A549 (cell line): Measurements from ENCODE around the gene CAMTA1.

Experiments used
- CEBPB ChIP-seq, 2 experiments: fragments of >200 bp in 1 of 2; sonication (Bioruptor Twin) in 1 of 2; formaldehyde crosslinking in 1 of 2; IDR thresholded peaks; 2 replicates each; pipeline ENCODE4 v1.6.1; 2012 to 2016
- EHMT2 ChIP-seq: fragments of 200-600 bp; sonication (generic); IDR thresholded peaks from 2 replicates; pipeline ENCODE4 v1.6.1; 2016; ENCODE audit warnings: antibody characterized with exemption, low read depth, mild to moderate bottlenecking, moderate library complexity
- EP300 ChIP-seq, 2 experiments: fragments of >200 bp; sonication (Bioruptor Twin); formaldehyde crosslinking; IDR thresholded peaks; 2 replicates in 1 of 2; 3 replicates in 1 of 2; pipeline ENCODE4 v1.6.1; 2016 to 2017
- HMGXB4 ChIP-seq: fragments of 250-450 bp; sonication (Bioruptor Pico); IDR thresholded peaks from 2 replicates; pipeline ENCODE4 v1.5.0; 2021; ENCODE audit warnings: mild to moderate bottlenecking, moderate library complexity, borderline replicate concordance
- HOXA7 ChIP-seq: fragments of 250-450 bp; sonication (Bioruptor Pico); IDR thresholded peaks from 2 replicates; pipeline ENCODE4 v1.5.0; 2020; ENCODE audit warnings: mild to moderate bottlenecking, moderate library complexity
- HOXB5 ChIP-seq: fragments of 250-450 bp; sonication (Bioruptor Pico); IDR thresholded peaks from 2 replicates; pipeline ENCODE4 v1.5.0; 2020; ENCODE audit warnings: mild to moderate bottlenecking, moderate library complexity
- JUNB ChIP-seq: fragments of >200 bp; sonication (Bioruptor Twin); formaldehyde crosslinking; IDR thresholded peaks from 2 replicates; pipeline ENCODE4 v1.6.1; 2016
- PHF8 ChIP-seq: fragments of 200-600 bp; sonication (generic); IDR thresholded peaks from 2 replicates; pipeline ENCODE4 v1.6.1; 2016; ENCODE audit warnings: low read depth, mild to moderate bottlenecking, antibody characterized with exemption, moderate library complexity, borderline replicate concordance
- POLR2A ChIP-seq: IDR thresholded peaks from 2 replicates; pipeline ENCODE4 v1.6.1; 2012; ENCODE audit warnings: mild to moderate bottlenecking, low read length
- RFX5 ChIP-seq: fragments of 450-650 bp; IDR thresholded peaks from 2 replicates; pipeline ENCODE4 v1.7.1; 2014; ENCODE audit warnings: antibody characterized with exemption, mild to moderate bottlenecking, moderate library complexity
- USF2 ChIP-seq: fragments of 450-650 bp; IDR thresholded peaks from 2 replicates; pipeline ENCODE4 v1.6.1; 2014; ENCODE audit warnings: antibody characterized with exemption
- ZFP36 ChIP-seq: fragments of 450-650 bp; IDR thresholded peaks from 2 replicates; pipeline ENCODE4 v1.6.1; 2014; ENCODE audit warnings: borderline replicate concordance; ENCODE audit not compliant: partially characterized antibody
- TF ChIP-seq, protein P1 (sequence below): fragments of >200 bp; sonication (Bioruptor Twin); formaldehyde crosslinking; IDR thresholded peaks from 3 replicates; pipeline ENCODE4 v1.5.1; 2016
- TF ChIP-seq, protein P2 (sequence below): IDR thresholded peaks from 2 replicates; pipeline ENCODE4 v1.6.1; 2012

- TF ChIP-seq, protein P1, sequence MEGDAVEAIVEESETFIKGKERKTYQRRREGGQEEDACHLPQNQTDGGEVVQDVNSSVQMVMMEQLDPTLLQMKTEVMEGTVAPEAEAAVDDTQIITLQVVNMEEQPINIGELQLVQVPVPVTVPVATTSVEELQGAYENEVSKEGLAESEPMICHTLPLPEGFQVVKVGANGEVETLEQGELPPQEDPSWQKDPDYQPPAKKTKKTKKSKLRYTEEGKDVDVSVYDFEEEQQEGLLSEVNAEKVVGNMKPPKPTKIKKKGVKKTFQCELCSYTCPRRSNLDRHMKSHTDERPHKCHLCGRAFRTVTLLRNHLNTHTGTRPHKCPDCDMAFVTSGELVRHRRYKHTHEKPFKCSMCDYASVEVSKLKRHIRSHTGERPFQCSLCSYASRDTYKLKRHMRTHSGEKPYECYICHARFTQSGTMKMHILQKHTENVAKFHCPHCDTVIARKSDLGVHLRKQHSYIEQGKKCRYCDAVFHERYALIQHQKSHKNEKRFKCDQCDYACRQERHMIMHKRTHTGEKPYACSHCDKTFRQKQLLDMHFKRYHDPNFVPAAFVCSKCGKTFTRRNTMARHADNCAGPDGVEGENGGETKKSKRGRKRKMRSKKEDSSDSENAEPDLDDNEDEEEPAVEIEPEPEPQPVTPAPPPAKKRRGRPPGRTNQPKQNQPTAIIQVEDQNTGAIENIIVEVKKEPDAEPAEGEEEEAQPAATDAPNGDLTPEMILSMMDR, result no peak
- TF ChIP-seq CEBPB (IDR thresholded peaks at IDR 0.05) (no peak), ZFP36 (no peak), POLR2A (no peak), EP300 (IDR thresholded peaks at IDR 0.05) (no peak), USF2 (no peak), EHMT2 (no peak), PHF8 (no peak), JUNB (no peak), HOXA7 (no peak), RFX5 (no peak), HOXB5 (CRISPR knock-in tag) (no peak), HMGXB4 (no peak)
- TF ChIP-seq, protein P2, sequence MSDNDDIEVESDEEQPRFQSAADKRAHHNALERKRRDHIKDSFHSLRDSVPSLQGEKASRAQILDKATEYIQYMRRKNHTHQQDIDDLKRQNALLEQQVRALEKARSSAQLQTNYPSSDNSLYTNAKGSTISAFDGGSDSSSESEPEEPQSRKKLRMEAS, result no peak
These were observed 120.1 kb downstream of the CAMTA1 start for GRCh38 chr1:6905331-6905730.
